SK-N-SH (cell line): ENCODE results near the gene PTGR2. TPM values are rescaled to one million over a fixed set of nuclear protein-coding genes. Genes with fewer than 3 reads are reported as not detected.

Experiments used
- CTCF ChIA-PET: fragments of 300-600, 350-600 bp; formaldehyde crosslinking; extraction: SDS; loops from one replicate; lab custom pipeline; 2021; lab: Yijun Ruan, JAX
- POLR2A ChIA-PET: fragments of 350-600 bp; sonication (Branson Sonifier 250); formaldehyde crosslinking; extraction: SDS; loops from one replicate; lab custom pipeline; 2020; ENCODE audit warnings: antibody characterized with exemption, inconsistent platforms; lab: Yijun Ruan, JAX
- DNase-seq: peaks from one replicate; pipeline ENCODE4 v3.0.0; 2012
- H2AFZ ChIP-seq: fragments of 200-600 bp; sonication (generic); 2 replicates; pipeline ENCODE4 v1.8.1; 2016; ENCODE audit warnings: antibody characterized with exemption, mild to moderate bottlenecking, low read depth
- H3F3A ChIP-seq: fragments of 200-600 bp; sonication (generic); replicated peaks from 2 replicates; pipeline ENCODE3; 2016; ENCODE audit warnings: antibody characterized with exemption, mild to moderate bottlenecking; ENCODE audit not compliant: insufficient read depth
- H3K27ac ChIP-seq, 2 experiments: fragments of 200-500 bp in 1 of 2; fragments of 200-600 bp in 1 of 2; sonication (Bioruptor generic) in 1 of 2; sonication (generic), shearing (Covaris generic) in 1 of 2; 2 replicates each; pipeline versions ENCODE4 v1.5.1 to v1.6.1; 2014 to 2016; ENCODE audit warnings: low read depth in 2 of 2, inconsistent platforms in 1 of 2, low read length in 1 of 2, mild to moderate bottlenecking in 1 of 2, mixed read lengths in 1 of 2
- H3K27me3 ChIP-seq: fragments of 200-600 bp; sonication (generic), shearing (Covaris generic); 2 replicates; pipeline ENCODE4 v1.6.1; 2016; ENCODE audit warnings: mixed run types; ENCODE audit not compliant: insufficient read depth
- H3K36me3 ChIP-seq, 2 experiments: fragments of 200-500 bp in 1 of 2; fragments of 200-600 bp in 1 of 2; sonication (Bioruptor generic) in 1 of 2; sonication (generic) in 1 of 2; replicated peaks in 1 of 2; 2 replicates each; pipeline versions ENCODE3 to v1.5.1; 2014 to 2016; ENCODE audit warnings: low read length in 1 of 2, mild to moderate bottlenecking in 1 of 2; ENCODE audit not compliant: insufficient read depth in 2 of 2, control insufficient read depth in 1 of 2
- H3K4me1 ChIP-seq, 2 experiments: fragments of 200-500 bp in 1 of 2; fragments of 200-600 bp in 1 of 2; sonication (Bioruptor generic) in 1 of 2; sonication (generic), shearing (Covaris generic) in 1 of 2; 2 replicates each; pipeline versions ENCODE4 v1.5.1 to v1.6.1; 2014 to 2016; ENCODE audit warnings: low read depth in 1 of 2, low read length in 1 of 2, mixed run types in 1 of 2; ENCODE audit not compliant: insufficient read depth in 2 of 2, control insufficient read depth in 1 of 2
- H3K4me2 ChIP-seq: fragments of 200-600 bp; sonication (generic), shearing (Covaris generic); 2 replicates; pipeline ENCODE4 v1.6.1; 2017; ENCODE audit warnings: mixed run types
- H3K4me3 ChIP-seq, 2 experiments: fragments of 200-500 bp in 1 of 2; fragments of 200-600 bp in 1 of 2; sonication (Bioruptor generic) in 1 of 2; sonication (generic), shearing (Covaris generic) in 1 of 2; 2 replicates each; pipeline versions ENCODE4 v1.5.1 to v1.8.1; 2014 to 2016; ENCODE audit warnings: low read depth in 2 of 2, inconsistent platforms in 1 of 2, low read length in 1 of 2, mild to moderate bottlenecking in 1 of 2, mixed read lengths in 1 of 2, moderate library complexity in 1 of 2
- H3K79me2 ChIP-seq: fragments of 200-600 bp; sonication (generic); 2 replicates; pipeline ENCODE4 v1.8.1; 2017; ENCODE audit warnings: mild to moderate bottlenecking; ENCODE audit not compliant: insufficient read depth
- H3K9ac ChIP-seq: fragments of 200-600 bp; sonication (generic); 2 replicates; pipeline ENCODE4 v1.6.1; 2017; ENCODE audit warnings: mixed run types
- H3K9me2 ChIP-seq: fragments of 200-600 bp; sonication (generic); 2 replicates; pipeline ENCODE4 v1.6.1; 2017; ENCODE audit warnings: mixed run types
- H3K9me3 ChIP-seq: fragments of 200-600 bp; sonication (generic); 2 replicates; pipeline ENCODE4 v1.6.1; 2017; ENCODE audit warnings: mixed run types, mild to moderate bottlenecking, moderate library complexity
- H4K20me1 ChIP-seq: fragments of 200-600 bp; sonication (generic); 2 replicates; pipeline ENCODE4 v1.6.1; 2017; ENCODE audit warnings: mild to moderate bottlenecking, mixed run types; ENCODE audit not compliant: insufficient read depth
- ELF1 ChIP-seq: IDR thresholded peaks from 2 replicates; pipeline ENCODE4 v1.4.0; 2012
- EP300 ChIP-seq, 2 experiments: IDR thresholded peaks; 2 replicates each; pipeline versions ENCODE4 v1.4.0 to v1.6.1; 2012; ENCODE audit warnings: borderline replicate concordance in 1 of 2, low read depth in 1 of 2, low read length in 1 of 2
- EZH2phosphoT487 ChIP-seq: fragments of 200-600 bp; sonication (generic); IDR thresholded peaks from 2 replicates; pipeline ENCODE4 v1.6.1; 2017; ENCODE audit warnings: low read depth, mixed run types, mild to moderate bottlenecking, antibody characterized with exemption, moderate library complexity, borderline replicate concordance
- GABPA ChIP-seq: IDR thresholded peaks from 2 replicates; pipeline ENCODE4 v1.4.0; 2012; ENCODE audit warnings: low read depth, mild to moderate bottlenecking
- IRF3 ChIP-seq: fragments of 150-350 bp; IDR thresholded peaks from 2 replicates; pipeline ENCODE4 v1.6.1; 2016; ENCODE audit warnings: mild to moderate bottlenecking, low read depth, low read length
- NFIC ChIP-seq: IDR thresholded peaks from 2 replicates; pipeline ENCODE4 v1.4.0; 2012; ENCODE audit warnings: borderline replicate concordance
- PBX3 ChIP-seq: IDR thresholded peaks from 2 replicates; pipeline ENCODE4; 2012
- POLR2AphosphoS5 ChIP-seq: IDR thresholded peaks from 2 replicates; pipeline ENCODE4 v1.6.1; 2012; ENCODE audit warnings: low read depth, low read length
- RCOR1 ChIP-seq: fragments of 150-350 bp; IDR thresholded peaks from 2 replicates; pipeline ENCODE4 v1.6.1; 2017; ENCODE audit warnings: antibody characterized with exemption, low read length
- REST ChIP-seq: IDR thresholded peaks from 2 replicates; pipeline ENCODE4 v1.6.1; 2012; ENCODE audit warnings: mild to moderate bottlenecking, low read depth, low read length, moderate library complexity
- RFX5 ChIP-seq: IDR thresholded peaks from 2 replicates; pipeline ENCODE4 v1.6.1; 2012; ENCODE audit warnings: mild to moderate bottlenecking, improper control_type of control experiment, low read length
- SIN3A ChIP-seq: IDR thresholded peaks from 2 replicates; pipeline ENCODE4 v1.6.1; 2012; ENCODE audit warnings: low read depth, mild to moderate bottlenecking, low read length, moderate library complexity, borderline replicate concordance
- SMC3 ChIP-seq: IDR thresholded peaks from 2 replicates; pipeline ENCODE4 v1.6.1; 2012; ENCODE audit warnings: low read depth, low read length, improper control_type of control experiment
- whole genome bisulfite sequencing: methylation state at CpG from one replicate; pipeline ENCODE4 v1.1.6; 2017; ENCODE audit warnings: low lambda C conversion rate; 5-methylcytosine and 5-hydroxymethylcytosine counted together
- polyA plus RNA-seq, 3 experiments: library from polyadenylated mRNA; depleted of rRNA; stranded (reverse); fragments of >200 nt; gene quantifications; 2 replicates each; pipeline ENCODE4 v1.2.3, GENCODE V29; 2012

PTGR2 gene
- polyA plus RNA-seq, 1 of the 3 experiments (the other 2 are of a cell fraction): 7.1 TPM

- TF ChIP-seq RCOR1 (no peak), EZH2phosphoT487 (no peak), POLR2AphosphoS5 (no peak), GABPA (no peak), REST (no peak), RFX5 (no peak), SIN3A (no peak), SMC3 (no peak), IRF3 (no peak), ELF1 (no peak), PBX3 (no peak), EP300 (IDR thresholded peaks at IDR 0.05; ENCODE audit: borderline replicate concordance in 1 of 2, low read depth in 1 of 2, low read length in 1 of 2) (no peak), NFIC (no peak)
- no peak for DNase-seq
- H3K36me3 ChIP-seq: peaks cover 0 to 3% of the 10 kb centered on the region in 2 experiments
- H3K4me2 ChIP-seq: no peak overlapping the region
- H3K27ac ChIP-seq: no peak overlapping the region
- no peaks in the 10 kb centered on the region for H3K9me3 ChIP-seq
- no peak overlapping the region for H3K4me3 ChIP-seq
- no peak overlapping the region for H3K9ac ChIP-seq
- H3K79me2 ChIP-seq: no peaks in the 10 kb centered on the region
- WGBS: 41% methylated on average over 2 of the region's 2 CpGs
- no peak overlapping the region for H2AFZ ChIP-seq
- ChIA-PET POLR2A (no interaction called here), CTCF (interaction anchor here (0.6 kb wide), 1 partner anchor 101 kb away, joined by 3 read pairs; no protein-coding TSS in a partner anchor)
- no peaks in the 10 kb centered on the region for H3K9me2 ChIP-seq
- H3K27me3 ChIP-seq: no peaks in the 10 kb centered on the region
- no peaks in the 10 kb centered on the region for H3F3A ChIP-seq
- no peaks in the 10 kb centered on the region for H4K20me1 ChIP-seq
- no peaks in the 10 kb centered on the region for H3K4me1 ChIP-seq
These were observed 8.8 kb upstream of the PTGR2 start for GRCh38 chr14:73842851-73843250.
